Ascending aorta (tissue), 2 donors: ENCODE results near the gene KCNMA1. TPM values are rescaled to one million over a fixed set of nuclear protein-coding genes. Genes with fewer than 3 reads are reported as not detected.

Source experiments
- DNase-seq, 2 donors: peaks; one replicate each; pipeline ENCODE4 v3.0.0-alpha.2; 2019; ENCODE audit warnings: low spot score in 2 of 2
- H3K27ac ChIP-seq, 2 donors: fragments of 200-600 bp; sonication (generic); one replicate each; pipeline ENCODE4 v1.5.1; 2016 to 2017; ENCODE audit warnings: mild to moderate bottlenecking in 1 of 2
- H3K27me3 ChIP-seq: fragments of 200-600 bp; sonication (generic); one replicate; pipeline ENCODE4 v1.5.1; 2017
- H3K36me3 ChIP-seq, 2 donors: fragments of 200-600 bp; sonication (generic); one replicate each; pipeline ENCODE4 v1.5.1; 2016
- H3K4me1 ChIP-seq, 2 donors: fragments of 200-600 bp; sonication (generic); one replicate each; pipeline ENCODE4 v1.5.1; 2016 to 2017; ENCODE audit warnings: mild to moderate bottlenecking in 1 of 2
- H3K4me3 ChIP-seq, 2 donors: fragments of 200-600 bp; sonication (generic); one replicate each; pipeline ENCODE4 v1.5.1; 2016 to 2017; ENCODE audit warnings: mild to moderate bottlenecking in 1 of 2
- H3K9me3 ChIP-seq, 2 donors: fragments of 200-600 bp; sonication (generic); one replicate each; pipeline ENCODE4 v1.5.1; 2016
- CTCF ChIP-seq, 3 experiments: fragments of 200-600 bp in 2 of 3; fragments of 450-650 bp in 1 of 3; sonication (generic) in 2 of 3; IDR thresholded peaks; one replicate each; pipeline ENCODE4 v1.5.1; 2016 to 2019; ENCODE audit warnings: antibody characterized with exemption in 3 of 3, mild to moderate bottlenecking in 1 of 3, moderate library complexity in 1 of 3
- intact Hi-C: fragments of 100-400 bp; cut with DNase I; formaldehyde crosslinking; loops from one replicate; pipeline ENCODE4 v1.15.1; 2023
- total RNA-seq: library from RNA; depleted of rRNA; stranded (reverse); fragments of >200 nt; gene quantifications from one replicate; pipeline ENCODE4 v1.1.0, GENCODE V29; 2016

KCNMA1 gene
- total RNA-seq, 1 donor from 2014 or later = 28.6 TPM

GRCh38 chr10:77320971-77321471, 316.6 kb downstream of the KCNMA1 start:
- peaks cover 0 to 16% of the 10 kb centered on the region in 2 donors for H3K4me1 ChIP-seq

GRCh38 chr10:77319557-77319956, 318.1 kb downstream of the KCNMA1 start:
- no peaks in the 10 kb centered on the region for H3K9me3 ChIP-seq
- H3K4me1 ChIP-seq = peaks cover 0 to 16% of the 10 kb centered on the region in 2 donors
- peak overlapping the region in 1 of 2 donors; percentile 44 for H3K27ac ChIP-seq
- intact Hi-C loops = no loop called here
- DNase-seq = no peak
- H3K36me3 ChIP-seq = no peaks in the 10 kb centered on the region
- TF ChIP-seq CTCF (IDR thresholded peaks at IDR 0.05) = no peak
- H3K27me3 ChIP-seq = no peaks in the 10 kb centered on the region
- H3K4me3 ChIP-seq = no peak overlapping the region

More at GRCh38 chr10:77320971-77321471, 316.6 kb downstream of the KCNMA1 start:
- H3K9me3 ChIP-seq = no peaks in the 10 kb centered on the region
- no peak for DNase-seq
- H3K27ac ChIP-seq = no peak overlapping the region
- no peak overlapping the region for H3K4me3 ChIP-seq
- intact Hi-C loops = no loop called here
- H3K36me3 ChIP-seq = no peaks in the 10 kb centered on the region
- TF ChIP-seq CTCF (IDR thresholded peaks at IDR 0.05) = no peak
- no peaks in the 10 kb centered on the region for H3K27me3 ChIP-seq

- no peaks in the 10 kb centered on the region for H3K27me3 ChIP-seq
- no peaks in the 10 kb centered on the region for H3K9me3 ChIP-seq
- H3K4me1 ChIP-seq = peaks cover 0 to 16% of the 10 kb centered on the region in 2 donors
- H3K4me3 ChIP-seq = no peak overlapping the region
- no peaks in the 10 kb centered on the region for H3K36me3 ChIP-seq
- intact Hi-C loops = no loop called here
- DNase-seq = no peak
- peak overlapping the region; percentile 11 to 44 for H3K27ac ChIP-seq
- TF ChIP-seq CTCF (IDR thresholded peaks at IDR 0.05) = no peak
Observed at GRCh38 chr10:77318739-77319138, 318.9 kb downstream of the KCNMA1 start.

GRCh38 chr10:77317221-77317620, 320.4 kb downstream of the KCNMA1 start:
- no peak for DNase-seq
- H3K27me3 ChIP-seq = no peaks in the 10 kb centered on the region
- no peaks in the 10 kb centered on the region for H3K9me3 ChIP-seq
- no peak for TF ChIP-seq CTCF (IDR thresholded peaks at IDR 0.05)
- peaks cover 0 to 16% of the 10 kb centered on the region in 2 donors for H3K4me1 ChIP-seq
- intact Hi-C loops = no loop called here
- H3K4me3 ChIP-seq = no peak overlapping the region
- H3K36me3 ChIP-seq = no peaks in the 10 kb centered on the region
- H3K27ac ChIP-seq = no peak overlapping the region

GRCh38 chr10:77315496-77316129, 322.0 kb downstream of the KCNMA1 start:
- no peak for DNase-seq
- no peak for TF ChIP-seq CTCF (IDR thresholded peaks at IDR 0.05)
- Histone ChIP-seq H3K4me1 (peaks cover 0 to 16% of the 10 kb centered on the region in 2 donors), H3K36me3 (no peaks in the 10 kb centered on the region), H3K4me3 (no peak overlapping the region), H3K27me3 (no peaks in the 10 kb centered on the region), H3K9me3 (no peaks in the 10 kb centered on the region), H3K27ac (no peak overlapping the region)
- intact Hi-C loops = no loop called here
